ENCODE data around the gene ZBTB17.
A peak's percentile ranks its signal among the peaks of the same experiment; 100 is the strongest.
"Not testable (repeated sequence)": the region's sequence is repeated elsewhere in the genome, so short reads cannot be mapped to it uniquely, and the experiment has no call there.

The ZBTB17 gene

GRCh38 chr1:15975805-15976680, at the start of gene ZBTB17:
Gene ZBTB17, minus strand, starts transcription at chr1:15976101. Its CDS starts 27,606 bp downstream, at chr1:15948495.
- DNase-seq: peak; percentile 97

GRCh38 chr1:16023050-16023653, 47.3 kb upstream of the ZBTB17 start:
- DNase-seq: no peak

GRCh38 chr1:16022393-16022792, 46.5 kb upstream of the ZBTB17 start:
- DNase-seq: no peak

- no peak for DNase-seq
Observed at GRCh38 chr1:16021681-16022080, 45.8 kb upstream of the ZBTB17 start, which contains the start of gene CLCNKA. Gene CLCNKA, plus strand, starts transcription at chr1:16022036. Its CDS starts 584 bp downstream, at chr1:16022620.

DNA sequence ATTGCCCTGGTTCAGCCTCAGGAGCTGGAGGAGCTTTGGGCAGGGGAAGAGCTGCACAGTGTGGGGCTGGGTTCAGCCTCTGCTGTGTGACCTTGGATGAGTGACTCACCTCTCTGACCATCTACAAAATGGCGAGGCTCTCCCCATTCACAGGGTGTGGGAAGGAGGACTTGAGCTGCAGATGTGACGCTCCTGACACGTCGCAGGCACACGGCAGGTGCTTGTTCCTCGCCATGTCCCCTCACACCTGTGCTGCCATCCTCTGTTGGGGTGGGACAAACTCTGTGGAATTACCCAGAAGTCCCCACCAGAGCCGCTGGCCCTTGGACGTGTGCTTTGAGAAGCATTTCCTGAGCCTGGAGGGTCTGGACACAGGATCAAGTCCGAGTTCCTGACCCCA, 45.0 kb upstream of the ZBTB17 start:
- not testable (repeated sequence) for DNase-seq

GRCh38 chr1:16020325-16020724, 44.4 kb upstream of the ZBTB17 start:
- DNase-seq: no peak

DNA sequence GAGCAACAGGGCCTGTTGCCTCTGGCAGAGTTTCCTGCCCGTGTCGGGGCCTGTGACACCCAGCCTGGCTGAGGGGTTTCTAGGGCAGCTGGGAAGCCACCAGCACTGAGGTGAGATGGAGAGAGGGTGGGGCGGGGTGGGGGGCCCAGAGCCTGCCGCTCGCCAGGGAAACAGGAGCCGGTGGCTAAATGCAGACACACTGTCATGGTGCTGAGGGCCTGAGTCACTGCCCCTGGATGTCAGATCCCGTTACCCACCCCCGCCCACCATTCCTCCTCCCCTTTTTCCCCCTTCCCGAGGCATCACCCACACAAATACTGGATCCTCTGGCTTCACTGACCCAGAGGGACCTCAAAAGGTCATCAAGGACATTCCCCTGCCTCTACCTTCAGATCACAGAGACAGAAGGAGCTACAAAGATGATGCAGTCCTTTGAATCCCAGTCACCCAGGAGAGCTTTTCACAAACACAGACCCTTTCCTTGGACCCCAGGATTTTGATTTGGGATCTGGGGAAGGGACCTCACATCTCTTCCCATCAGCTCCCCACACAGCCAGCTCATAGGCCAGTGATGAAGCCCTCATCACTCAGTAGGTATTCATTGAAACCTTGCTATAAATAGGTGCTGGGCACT, 43.9 kb upstream of the ZBTB17 start:
- DNase-seq: no peak

DNA sequence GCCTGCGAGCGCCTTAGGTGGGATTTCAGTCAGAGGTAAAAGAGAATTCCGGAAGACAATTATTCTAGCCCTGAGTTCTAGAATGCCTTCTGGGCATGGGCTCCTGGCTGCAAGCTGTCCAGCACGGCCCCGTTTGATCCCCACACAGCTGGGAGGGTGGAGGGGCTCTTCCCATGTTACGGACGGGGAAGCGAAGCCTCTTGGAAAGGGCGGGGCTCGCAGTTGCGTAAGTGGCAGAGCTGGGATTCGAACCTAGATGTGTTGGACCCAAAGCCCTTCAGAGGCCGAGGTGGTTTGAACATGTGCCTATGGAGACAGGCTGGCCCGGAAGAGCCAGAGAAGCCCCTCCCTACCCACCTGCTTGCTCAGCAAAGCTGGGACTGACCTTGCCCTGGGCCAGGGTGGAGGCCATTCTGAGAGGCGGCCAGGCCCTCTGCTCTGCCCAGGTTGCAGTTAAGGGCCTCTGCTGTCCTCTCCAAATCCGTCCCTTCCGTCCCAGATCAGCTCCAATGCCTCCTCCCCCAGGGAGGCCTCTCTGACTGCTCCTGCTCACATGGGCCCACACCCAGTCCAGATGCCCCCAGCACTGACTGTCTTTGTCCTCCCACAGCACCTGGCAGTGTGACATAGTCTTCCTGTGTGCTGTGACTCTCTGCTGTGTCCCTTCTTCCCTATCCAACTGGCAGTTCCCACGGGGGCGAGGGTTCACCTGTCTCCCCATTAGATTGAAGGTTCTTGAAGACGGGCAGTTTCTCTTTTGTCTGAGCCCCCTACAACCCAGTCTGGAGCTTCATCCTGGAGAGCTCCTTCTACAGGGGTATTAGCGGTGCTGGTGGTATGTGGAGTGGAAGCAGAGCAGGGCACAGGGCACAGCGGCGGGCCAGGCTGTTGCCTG, 43.1 kb upstream of the ZBTB17 start:
- DNase-seq: no peak

DNA sequence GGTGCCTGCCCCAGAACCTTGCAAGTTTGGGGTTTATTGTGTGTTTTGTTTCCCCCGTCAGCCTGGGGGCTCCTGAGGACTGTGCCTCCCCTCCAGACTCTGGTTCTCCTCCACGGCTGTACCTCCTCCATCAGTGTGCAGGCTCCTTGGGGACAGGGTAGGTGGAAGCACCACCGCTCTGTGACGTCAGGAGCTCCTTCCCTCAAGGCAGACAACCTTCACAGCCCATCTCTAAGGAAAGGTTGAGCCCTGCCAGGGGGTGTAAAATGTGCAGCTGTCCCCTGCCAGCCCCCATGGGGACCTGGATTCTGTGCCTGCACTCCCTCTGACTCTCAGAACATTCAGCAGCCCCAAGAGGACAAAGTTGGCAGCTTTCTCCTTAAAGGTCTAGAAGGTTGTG, 42.4 kb upstream of the ZBTB17 start:
- DNase-seq: no peak

DNA sequence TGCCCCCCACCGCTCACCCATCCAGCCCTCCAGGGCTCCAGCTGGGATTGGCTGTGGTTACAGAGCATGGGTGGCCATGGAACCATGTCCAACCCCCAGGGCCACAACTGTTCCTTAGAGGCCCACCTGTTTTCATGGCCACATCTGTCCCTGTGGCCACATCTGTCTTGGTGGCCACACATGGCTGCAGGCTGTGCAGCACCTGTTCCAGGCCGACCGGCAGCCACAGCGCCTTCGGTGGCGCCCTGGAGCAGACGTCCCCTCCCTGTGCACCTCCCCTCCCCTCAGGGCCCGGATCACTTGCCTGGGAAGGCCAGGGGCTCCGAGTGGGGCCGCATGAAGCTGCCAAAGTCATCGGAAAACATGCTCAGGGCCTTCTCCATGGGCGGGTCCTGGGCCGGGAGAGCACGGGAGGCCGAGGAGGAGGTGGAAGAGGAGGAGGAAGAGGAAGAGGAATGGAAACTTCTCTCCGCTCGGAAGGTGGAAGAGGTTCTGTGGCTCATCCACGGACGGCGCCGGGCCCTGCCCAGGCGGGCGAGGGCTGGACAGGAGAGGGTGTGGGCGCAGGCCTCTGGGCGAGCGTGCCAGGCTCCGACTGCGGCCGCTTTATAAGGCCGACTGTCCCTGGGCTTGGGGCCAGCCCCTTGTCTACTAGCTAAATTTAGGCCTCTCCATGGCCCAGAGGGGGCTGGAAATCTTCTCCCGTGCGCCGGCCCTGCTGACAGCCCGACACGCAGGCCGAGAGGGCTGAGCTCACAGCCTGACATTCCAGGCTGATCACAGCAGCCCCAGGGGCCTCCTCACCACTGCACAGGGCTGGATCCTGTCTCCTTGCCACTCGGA, 41.8 kb upstream of the ZBTB17 start, which contains the start of gene HSPB7:
Gene HSPB7 (minus strand): TSS at position 583 of the 843 bp plus-strand sequence. CDS start 80 bp downstream, at position 503.
- DNase-seq: no peak

- DNase-seq: no peak
Observed at GRCh38 chr1:16017076-16017460, 41.2 kb upstream of the ZBTB17 start.

DNA sequence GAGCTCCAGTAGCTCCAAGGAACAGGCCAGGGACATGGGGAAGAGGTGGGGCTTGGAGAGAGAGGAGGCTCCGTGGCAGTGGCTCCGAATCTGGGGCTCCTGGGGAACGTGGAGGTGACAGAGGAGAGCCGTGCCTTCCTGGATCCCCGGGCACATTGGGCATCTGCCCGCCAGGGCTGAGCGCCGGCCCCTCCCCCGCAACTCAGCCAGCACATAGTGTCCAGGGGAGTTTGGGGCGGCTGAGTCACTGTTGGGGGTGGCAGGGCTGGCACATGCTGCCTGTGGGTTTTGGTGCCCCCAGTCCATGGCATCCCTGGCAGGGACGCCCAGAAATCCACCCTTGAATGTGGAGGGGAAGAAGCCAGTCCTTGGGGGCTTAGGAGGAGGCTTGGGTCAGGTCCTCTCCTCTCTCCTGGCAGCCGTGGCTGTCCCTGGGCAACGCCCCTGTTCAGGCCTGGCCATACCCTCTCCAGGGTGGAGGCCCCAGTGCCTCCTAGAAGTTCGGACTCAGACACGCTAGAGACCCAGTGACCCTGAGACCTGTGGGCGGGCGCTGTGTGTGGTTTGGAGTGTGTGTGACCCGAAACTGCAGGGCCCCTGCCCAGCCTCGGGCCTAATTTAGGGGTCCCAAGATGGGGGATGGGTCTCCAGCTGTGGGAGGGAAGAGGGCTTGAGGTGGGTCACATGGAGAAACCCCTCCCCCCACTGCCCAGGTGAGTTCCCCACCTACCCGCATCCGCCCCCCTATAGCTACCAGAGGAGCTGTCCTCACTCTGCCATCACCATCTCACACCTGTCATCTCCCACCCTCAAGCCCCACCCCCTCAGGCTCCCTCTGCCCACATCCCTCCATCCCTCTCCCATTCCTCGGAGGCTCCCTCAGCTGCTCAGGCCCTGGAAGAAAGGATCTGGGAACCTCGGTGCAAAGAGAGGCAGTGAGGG, 40.3 kb upstream of the ZBTB17 start:
- no peak for DNase-seq

DNA sequence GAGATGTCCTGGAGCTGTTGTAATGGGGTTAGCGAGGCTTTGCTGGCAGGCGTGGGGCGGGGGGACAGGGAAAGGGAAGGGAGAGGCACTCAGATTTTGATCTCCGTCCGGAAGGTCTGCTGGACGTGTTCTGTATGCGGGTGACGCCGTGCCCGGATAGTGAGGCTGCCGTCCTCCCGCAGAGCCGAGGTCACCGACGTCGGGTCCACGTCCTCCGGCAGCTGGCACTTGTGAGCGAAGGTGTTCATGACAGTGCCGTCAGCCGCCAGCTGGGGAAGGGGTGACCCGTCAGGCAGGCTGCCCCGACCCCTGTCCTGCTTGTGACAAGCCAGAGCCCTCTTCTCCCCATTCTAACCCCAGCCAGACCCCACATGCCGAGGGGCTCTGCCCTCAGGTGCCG, 39.6 kb upstream of the ZBTB17 start:
- no peak for DNase-seq

- no peak for DNase-seq
Observed at GRCh38 chr1:16014509-16015482, 38.9 kb upstream of the ZBTB17 start.

GRCh38 chr1:16013908-16014258, 38.0 kb upstream of the ZBTB17 start:
- DNase-seq: no peak

DNA sequence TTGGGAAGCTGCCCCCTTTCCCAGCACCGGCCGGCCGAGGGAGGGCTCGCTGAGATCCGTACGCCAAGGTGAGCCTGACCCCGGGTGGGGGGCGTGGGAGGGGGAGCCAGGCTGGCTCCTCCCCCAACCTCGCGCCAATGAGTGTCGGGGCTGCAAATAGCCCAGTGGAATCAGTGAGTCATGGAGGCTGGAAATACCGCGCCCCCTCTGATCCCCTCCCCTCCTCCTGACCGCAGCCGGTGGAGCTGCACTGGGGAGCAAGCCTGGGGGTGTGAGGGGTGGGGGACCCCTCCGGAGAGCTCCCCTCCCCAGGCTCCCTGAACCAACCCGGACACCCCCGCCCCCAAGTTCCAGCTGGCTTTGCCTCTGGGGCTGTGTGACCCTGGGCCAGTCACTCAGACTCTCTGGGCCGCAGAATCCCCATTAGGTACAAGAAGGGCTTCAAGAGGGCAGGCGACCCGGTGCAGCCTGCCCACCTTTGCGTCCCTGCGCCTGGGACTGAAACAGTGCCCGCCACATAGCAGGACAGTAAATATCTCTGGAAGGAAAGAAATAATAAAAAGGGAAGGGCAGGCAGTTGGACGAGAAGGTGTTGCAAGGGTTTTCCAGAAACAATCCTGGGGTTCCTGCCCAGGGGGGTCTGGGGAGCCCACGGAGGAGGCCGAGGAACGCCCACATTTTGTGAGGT, 37.5 kb upstream of the ZBTB17 start:
- peak; percentile 16 for DNase-seq

DNA sequence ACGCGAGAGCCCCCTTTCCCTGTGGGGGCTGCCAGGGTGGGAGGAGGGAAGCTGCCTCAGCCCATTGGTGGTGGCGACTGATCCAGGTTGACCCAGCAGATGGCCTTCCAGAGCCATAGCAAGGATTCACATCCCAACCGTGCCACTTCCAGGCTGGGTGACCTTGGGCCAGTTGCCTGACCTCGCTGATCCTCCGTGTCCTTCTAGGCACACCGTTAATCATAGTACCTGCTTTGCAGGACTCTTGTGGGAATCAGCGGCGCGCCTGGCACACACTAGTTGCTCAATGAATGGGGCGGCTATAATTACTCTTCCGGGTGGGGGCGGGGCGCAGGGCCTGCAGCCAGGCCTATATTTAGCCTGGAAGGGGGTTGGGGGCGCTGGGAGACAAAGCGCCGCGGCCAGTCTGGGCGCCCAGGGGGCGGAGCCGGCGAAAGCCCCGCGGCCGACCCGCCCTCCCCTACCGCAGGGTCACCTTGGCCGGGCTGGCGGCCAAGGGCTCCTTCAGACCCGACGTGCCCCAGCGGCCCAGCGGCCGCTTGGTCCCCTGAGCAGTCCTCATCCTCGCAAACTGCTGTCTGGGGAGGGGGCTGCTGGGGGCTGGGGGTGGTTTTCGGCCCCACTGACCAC, 36.8 kb upstream of the ZBTB17 start:
- no peak for DNase-seq

DNA sequence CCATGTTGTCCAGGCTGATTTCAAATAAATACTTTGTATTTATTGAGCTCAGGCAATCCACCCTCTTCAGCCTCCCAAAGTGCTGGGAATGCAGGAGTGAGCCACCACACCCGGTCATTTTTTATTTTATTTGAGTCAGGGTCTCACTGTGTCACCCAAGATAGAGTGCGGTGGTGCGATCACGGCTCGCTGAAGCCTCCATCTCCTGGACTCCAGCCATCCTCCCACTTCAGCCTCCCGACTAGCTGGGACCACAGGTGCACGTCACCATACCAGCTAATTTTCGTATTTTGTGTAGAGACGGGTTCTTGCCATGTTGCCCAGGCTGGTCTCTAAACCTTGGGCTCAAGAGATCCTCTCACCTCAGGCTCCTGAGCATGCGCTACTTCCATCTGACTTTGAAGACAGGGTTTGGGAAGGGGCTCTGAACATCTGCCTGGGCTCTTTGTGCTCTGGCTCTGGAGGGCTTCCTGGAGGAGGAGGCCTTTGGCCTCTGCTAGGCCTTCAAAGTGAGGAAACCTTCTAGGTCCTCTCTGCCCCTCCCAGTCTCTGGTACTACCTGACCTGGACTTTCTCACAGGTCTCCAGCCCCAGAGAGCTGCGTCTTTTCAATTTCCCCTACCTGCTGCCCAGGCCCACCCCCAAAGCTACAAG, 36.2 kb upstream of the ZBTB17 start:
- DNase-seq: no peak

Data from activated CD4-positive, alpha-beta T cell treated with anti-CD3 and anti-CD28 coated beads, Interleukin-2, amount 50 U/mL, for 16 hours (primary cell).